ENCODE data around the gene LDLRAD4. TPM values are rescaled to one million over a fixed set of nuclear protein-coding genes. Genes with fewer than 3 reads are reported as not detected.
"Not testable (repeated sequence)": the region's sequence is repeated elsewhere in the genome, so short reads cannot be mapped to it uniquely, and the experiment has no call there.

The LDLRAD4 gene
- total RNA-seq, 1 donor from 2014 or later = 1.4 TPM

- Mint-ChIP-seq H3K4me1 (peaks cover 11% of the 10 kb centered on the region), H3K4me3 (no peak overlapping the region), H3K27ac (ENCODE audit: unreplicated experiment) (no peak overlapping the region), H3K9me3 (no peaks in the 10 kb centered on the region), H3K36me3 (ENCODE audit: low read depth) (no peaks in the 10 kb centered on the region), H3K27me3 (ENCODE audit: low read depth) (no peaks in the 10 kb centered on the region)
- no peak for DNase-seq (ENCODE audit: low read depth, low spot score)
- no peak for TF ChIP-seq CTCF (conservative IDR thresholded peaks at IDR 0.05)
Observed at GRCh38 chr18:13661779-13662256, 443.3 kb downstream of the LDLRAD4 start.

GRCh38 chr18:13672657-13673056, 454.1 kb downstream of the LDLRAD4 start:
- Mint-ChIP-seq H3K27me3 (ENCODE audit: low read depth) (no peaks in the 10 kb centered on the region), H3K36me3 (ENCODE audit: low read depth) (peaks cover 16% of the 10 kb centered on the region), H3K4me3 (no peak overlapping the region), H3K4me1 (peaks cover 4% of the 10 kb centered on the region), H3K9me3 (peaks cover 5% of the 10 kb centered on the region), H3K27ac (ENCODE audit: unreplicated experiment) (no peak overlapping the region)
- no peak for DNase-seq (ENCODE audit: low read depth, low spot score)
- no peak for TF ChIP-seq CTCF (conservative IDR thresholded peaks at IDR 0.05)

- H3K9me3 Mint-ChIP-seq = peaks cover 5% of the 10 kb centered on the region
- no peak for DNase-seq (ENCODE audit: low read depth, low spot score)
- H3K27ac Mint-ChIP-seq (ENCODE audit: unreplicated experiment) = no peak overlapping the region
- peaks cover 13% of the 10 kb centered on the region for H3K36me3 Mint-ChIP-seq (ENCODE audit: low read depth)
- H3K27me3 Mint-ChIP-seq (ENCODE audit: low read depth) = no peaks in the 10 kb centered on the region
- H3K4me1 Mint-ChIP-seq = peaks cover 9% of the 10 kb centered on the region
- H3K4me3 Mint-ChIP-seq = no peak overlapping the region
- TF ChIP-seq CTCF (conservative IDR thresholded peaks at IDR 0.05) = no peak
Observed at GRCh38 chr18:13676471-13676870, 457.9 kb downstream of the LDLRAD4 start.

- H3K36me3 Mint-ChIP-seq (ENCODE audit: low read depth) = peaks cover 13% of the 10 kb centered on the region
- H3K27me3 Mint-ChIP-seq (ENCODE audit: low read depth); H3K4me3 Mint-ChIP-seq; H3K27ac Mint-ChIP-seq (ENCODE audit: unreplicated experiment); DNase-seq (ENCODE audit: low read depth, low spot score); H3K9me3 Mint-ChIP-seq: not testable (repeated sequence)
- peaks cover 12% of the 10 kb centered on the region for H3K4me1 Mint-ChIP-seq
Observed at GRCh38 chr18:13677350-13677749, 458.8 kb downstream of the LDLRAD4 start.

- Mint-ChIP-seq H3K27ac (ENCODE audit: unreplicated experiment) (no peak overlapping the region), H3K36me3 (ENCODE audit: low read depth) (peaks cover 13% of the 10 kb centered on the region), H3K27me3 (ENCODE audit: low read depth) (no peaks in the 10 kb centered on the region), H3K4me3 (no peak overlapping the region), H3K4me1 (peaks cover 16% of the 10 kb centered on the region), H3K9me3 (peaks cover 5% of the 10 kb centered on the region)
- DNase-seq (ENCODE audit: low read depth, low spot score) = peak; percentile 33
- TF ChIP-seq CTCF (conservative IDR thresholded peaks at IDR 0.05) = peak; percentile 72
Observed at GRCh38 chr18:13680612-13681011, 462.1 kb downstream of the LDLRAD4 start.

- Mint-ChIP-seq H3K4me3 (no peak overlapping the region), H3K9me3 (peaks cover under 1% of the 10 kb centered on the region), H3K27ac (ENCODE audit: unreplicated experiment) (no peak overlapping the region), H3K36me3 (ENCODE audit: low read depth) (peaks cover 5% of the 10 kb centered on the region), H3K27me3 (ENCODE audit: low read depth) (no peaks in the 10 kb centered on the region), H3K4me1 (peaks cover 12% of the 10 kb centered on the region)
- DNase-seq (ENCODE audit: low read depth, low spot score) = no peak
- TF ChIP-seq CTCF (conservative IDR thresholded peaks at IDR 0.05) = no peak
Observed at GRCh38 chr18:13681701-13682100, 463.1 kb downstream of the LDLRAD4 start.

Data from neural crest cell (in vitro differentiated cells).